Measurements from ENCODE around the gene NKIRAS2.
A peak's percentile ranks its signal among the peaks of the same experiment; 100 is the strongest.

NKIRAS2 gene

GRCh38 chr17:42059815-42060214 is 39.9 kb downstream of the NKIRAS2 start:
- Histone ChIP-seq H3K4me1 (ENCODE audit: control insufficient read depth, insufficient read depth, low read length) (no peaks in the 10 kb centered on the region), H3K27ac (ENCODE audit: extremely low read depth, low read depth, low read length) (no peak overlapping the region), H3K36me3 (ENCODE audit: control insufficient read depth in 2 of 2, insufficient read depth in 1 of 2, low read length in 2 of 2) (no peaks in the 10 kb centered on the region), H3K9me3 (ENCODE audit: control insufficient read depth, insufficient read depth, low read depth, low read length) (no peaks in the 10 kb centered on the region), H3K4me3 (ENCODE audit: low read depth, low read length) (no peak overlapping the region)
- CTCF ChIA-PET: interaction anchor here (0.5 to 6.5 kb wide), 3 partner anchors 7 to 42 kb away, joined by 3 to 49 read pairs (median 3); no protein-coding TSS in a partner anchor
- TF ChIP-seq ZSCAN18 (tag by site-specific recombination; IDR thresholded peaks at IDR 0.05): no peak
- TF ChIP-seq ZNF433 (tag by site-specific recombination; IDR thresholded peaks at IDR 0.05; ENCODE audit: low read depth): no peak
- no peak for TF ChIP-seq GLIS2 (tag by site-specific recombination; IDR thresholded peaks at IDR 0.05)
- POLR2A ChIA-PET: no interaction called here

- no peaks in the 10 kb centered on the region for H3K9me3 ChIP-seq (ENCODE audit: control insufficient read depth, insufficient read depth, low read depth, low read length)
- H3K4me3 ChIP-seq (ENCODE audit: low read depth, low read length): no peak overlapping the region
- no peaks in the 10 kb centered on the region for H3K36me3 ChIP-seq (ENCODE audit: control insufficient read depth in 2 of 2, insufficient read depth in 1 of 2, low read length in 2 of 2)
- TF ChIP-seq ZNF624 (tag by site-specific recombination; IDR thresholded peaks at IDR 0.05) (no peak), ZNF629 (tag by site-specific recombination; IDR thresholded peaks at IDR 0.05) (no peak), ZNF558 (tag by site-specific recombination; IDR thresholded peaks at IDR 0.05) (no peak), ZNF561 (tag by site-specific recombination; IDR thresholded peaks at IDR 0.05; ENCODE audit: borderline replicate concordance) (no peak), ZSCAN5A (tag by site-specific recombination; IDR thresholded peaks at IDR 0.05) (no peak), ZSCAN4 (tag by site-specific recombination; IDR thresholded peaks at IDR 0.05) (no peak)
- no peaks in the 10 kb centered on the region for H3K4me1 ChIP-seq (ENCODE audit: control insufficient read depth, insufficient read depth, low read length)
- POLR2A ChIA-PET: interaction anchor here (0.7 kb wide), 1 partner anchor 129 kb away, joined by 3 read pairs; no protein-coding TSS in a partner anchor
- CTCF ChIA-PET: interaction anchor here (1.3 to 6.5 kb wide), 2 partner anchors 7 to 41 kb away, joined by 3 to 49 read pairs; no protein-coding TSS in a partner anchor
- H3K27ac ChIP-seq (ENCODE audit: extremely low read depth, low read depth, low read length): no peak overlapping the region
Observed at GRCh38 chr17:42060231-42060630, 40.3 kb downstream of the NKIRAS2 start.

- no peak overlapping the region for H3K27ac ChIP-seq (ENCODE audit: extremely low read depth, low read depth, low read length)
- H3K36me3 ChIP-seq (ENCODE audit: control insufficient read depth in 2 of 2, insufficient read depth in 1 of 2, low read length in 2 of 2): no peaks in the 10 kb centered on the region
- ChIA-PET POLR2A (interaction anchor here (0.6 to 1.1 kb wide), 2 partner anchors 35 to 96 kb away, joined by 3 to 4 read pairs; no protein-coding TSS in a partner anchor), CTCF (interaction anchor here (1.3 to 2.1 kb wide), 3 partner anchors 12 to 42 kb away, joined by 3 to 6 read pairs (median 4); partner anchors contain the start of gene NKIRAS2)
- no peaks in the 10 kb centered on the region for H3K9me3 ChIP-seq (ENCODE audit: control insufficient read depth, insufficient read depth, low read depth, low read length)
- H3K4me3 ChIP-seq (ENCODE audit: low read depth, low read length): no peak overlapping the region
- no peaks in the 10 kb centered on the region for H3K4me1 ChIP-seq (ENCODE audit: control insufficient read depth, insufficient read depth, low read length)
- TF ChIP-seq ZNF112 (tag by site-specific recombination; IDR thresholded peaks at IDR 0.05): no peak
- no peak for TF ChIP-seq ZNF132 (tag by site-specific recombination; IDR thresholded peaks at IDR 0.05; ENCODE audit: borderline replicate concordance)
- peak; percentile 81 for TF ChIP-seq PRDM10 (tag by site-specific recombination; IDR thresholded peaks at IDR 0.05)
- no peak for TF ChIP-seq ZNF768 (tag by site-specific recombination; IDR thresholded peaks at IDR 0.05)
Observed at GRCh38 chr17:42061646-42062487, 42.0 kb downstream of the NKIRAS2 start.

Measured in HEK293 (cell line).